A549 (cell line): Measurements from ENCODE around the gene UTP14C.

Experiments
- CEBPB ChIP-seq, 2 experiments: fragments of >200 bp in 1 of 2; sonication (Bioruptor Twin) in 1 of 2; formaldehyde crosslinking in 1 of 2; IDR thresholded peaks; 2 replicates each; pipeline ENCODE4 v1.6.1; 2012 to 2016
- ZSCAN20 ChIP-seq: fragments of 250-450 bp; sonication (Bioruptor Pico); IDR thresholded peaks from 2 replicates; pipeline ENCODE4 v1.8.0; 2022; ENCODE audit warnings: mild to moderate bottlenecking, moderate library complexity
- TF ChIP-seq, protein P1 (sequence below): fragments of 250-450 bp; sonication (Bioruptor Pico); IDR thresholded peaks from 2 replicates; pipeline ENCODE4 v1.5.0; 2021; ENCODE audit warnings: mild to moderate bottlenecking, moderate library complexity, borderline replicate concordance
- TF ChIP-seq, protein P2 (sequence below): fragments of >200 bp; sonication (Bioruptor Twin); formaldehyde crosslinking; IDR thresholded peaks from 3 replicates; pipeline ENCODE4 v1.6.1; 2016

DNA sequence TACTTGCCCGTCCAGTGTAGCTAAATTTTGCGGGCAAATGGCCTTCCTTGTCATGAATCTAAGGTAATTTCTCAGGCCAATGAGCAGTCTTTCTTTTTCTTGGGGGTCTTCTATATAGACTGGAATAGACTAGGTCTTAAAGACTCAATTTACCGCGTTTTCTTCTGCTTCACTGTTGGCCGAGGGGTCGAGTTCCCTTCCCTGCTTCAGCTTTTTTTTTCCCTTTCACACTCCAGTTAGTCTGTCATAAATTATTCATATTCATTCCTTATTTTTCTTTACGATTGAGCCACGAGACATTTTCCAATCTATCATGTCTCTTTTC is 12.0 kb upstream of the UTP14C start:
- no peak for TF ChIP-seq ZSCAN20 (CRISPR knock-in tag)
- no peak for TF ChIP-seq CEBPB (IDR thresholded peaks at IDR 0.05)
- TF ChIP-seq, protein P1, sequence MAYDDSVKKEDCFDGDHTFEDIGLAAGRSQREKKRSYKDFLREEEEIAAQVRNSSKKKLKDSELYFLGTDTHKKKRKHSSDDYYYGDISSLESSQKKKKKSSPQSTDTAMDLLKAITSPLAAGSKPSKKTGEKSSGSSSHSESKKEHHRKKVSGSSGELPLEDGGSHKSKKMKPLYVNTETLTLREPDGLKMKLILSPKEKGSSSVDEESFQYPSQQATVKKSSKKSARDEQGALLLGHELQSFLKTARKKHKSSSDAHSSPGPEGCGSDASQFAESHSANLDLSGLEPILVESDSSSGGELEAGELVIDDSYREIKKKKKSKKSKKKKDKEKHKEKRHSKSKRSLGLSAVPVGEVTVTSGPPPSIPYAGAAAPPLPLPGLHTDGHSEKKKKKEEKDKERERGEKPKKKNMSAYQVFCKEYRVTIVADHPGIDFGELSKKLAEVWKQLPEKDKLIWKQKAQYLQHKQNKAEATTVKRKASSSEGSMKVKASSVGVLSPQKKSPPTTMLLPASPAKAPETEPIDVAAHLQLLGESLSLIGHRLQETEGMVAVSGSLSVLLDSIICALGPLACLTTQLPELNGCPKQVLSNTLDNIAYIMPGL (CRISPR knock-in tag): no peak
- TF ChIP-seq, protein P2, sequence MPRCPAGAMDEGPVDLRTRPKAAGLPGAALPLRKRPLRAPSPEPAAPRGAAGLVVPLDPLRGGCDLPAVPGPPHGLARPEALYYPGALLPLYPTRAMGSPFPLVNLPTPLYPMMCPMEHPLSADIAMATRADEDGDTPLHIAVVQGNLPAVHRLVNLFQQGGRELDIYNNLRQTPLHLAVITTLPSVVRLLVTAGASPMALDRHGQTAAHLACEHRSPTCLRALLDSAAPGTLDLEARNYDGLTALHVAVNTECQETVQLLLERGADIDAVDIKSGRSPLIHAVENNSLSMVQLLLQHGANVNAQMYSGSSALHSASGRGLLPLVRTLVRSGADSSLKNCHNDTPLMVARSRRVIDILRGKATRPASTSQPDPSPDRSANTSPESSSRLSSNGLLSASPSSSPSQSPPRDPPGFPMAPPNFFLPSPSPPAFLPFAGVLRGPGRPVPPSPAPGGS: no peak
